K562 (cell line): ENCODE results near the gene TNNT3. TPM values are rescaled to one million over a fixed set of nuclear protein-coding genes. Genes with fewer than 3 reads are reported as not detected.

Source experiments
- ATAC-seq: fragments of 200-7000 bp; cut with Tn5 transposase; 3 replicates; pipeline ENCODE4 v1.9.1; 2020; ENCODE audit warnings: moderate library complexity
- BruUV-seq: library from RNA; stranded (reverse); fragments of 400-500 nt; replicated peaks from 2 replicates; lab custom pipeline; 2021; lab: Mats Ljungman, UMichigan
- CTCF ChIA-PET: fragments of 300-600 bp; formaldehyde crosslinking; extraction: SDS; loops from one replicate; lab custom pipeline; 2021; ENCODE audit warnings: low intra/inter-chr PET ratio; lab: Yijun Ruan, JAX
- POLR2A ChIA-PET: fragments of 300-600, 350-650 bp; sonication (Branson Sonifier 250); formaldehyde crosslinking; extraction: SDS; loops from one replicate; lab custom pipeline; 2021; ENCODE audit warnings: antibody characterized with exemption, inconsistent platforms; lab: Yijun Ruan, JAX
- DNase-seq, 4 experiments: peaks; one replicate each; pipeline versions ENCODE4 v3.0.0 to v3.0.0-alpha.2; 2011 to 2018; ENCODE audit warnings: low spot score in 3 of 4, mixed read lengths in 3 of 4; ENCODE audit errors: extremely low read depth in 1 of 4
- FAIRE-seq: peaks from 2 replicates; lab custom pipeline; 2011; peaks lifted over from hg19 to GRCh38; lab: Jason Lieb, UNC
- H2AFZ ChIP-seq: 2 replicates; pipeline ENCODE4 v1.6.0; 2011; ENCODE audit warnings: low read depth, low read length, control low read depth, inconsistent platforms
- H3K27ac ChIP-seq: fragments of 200-600 bp; 3 replicates; pipeline ENCODE4 v1.8.0; 2011; ENCODE audit warnings: low read depth, mild to moderate bottlenecking, control low read depth, inconsistent platforms, low read length, moderate library complexity, mixed read lengths; ENCODE audit errors: extremely low read depth
- H3K27me3 ChIP-seq, 2 experiments: fragments of 300-600 bp in 1 of 2; 2 replicates in 1 of 2; 3 replicates in 1 of 2; pipeline versions ENCODE4 v1.6.0 to v1.8.0; 2011; ENCODE audit warnings: inconsistent platforms in 2 of 2, low read length in 2 of 2, mild to moderate bottlenecking in 1 of 2, mixed read lengths in 1 of 2, moderate library complexity in 1 of 2; ENCODE audit not compliant: control insufficient read depth in 2 of 2, insufficient read depth in 2 of 2
- H3K36me3 ChIP-seq: fragments of 300-600 bp; 3 replicates; pipeline ENCODE4 v1.8.0; 2011; ENCODE audit warnings: mild to moderate bottlenecking, low read length, inconsistent platforms; ENCODE audit not compliant: control insufficient read depth, insufficient read depth
- H3K4me1 ChIP-seq, 2 experiments: fragments of 200-600 bp in 1 of 2; replicated peaks in 1 of 2; 2 replicates in 1 of 2; 3 replicates in 1 of 2; pipeline versions ENCODE4 v1.5.1 to v1.8.0; 2011; ENCODE audit warnings: inconsistent platforms in 2 of 2, low read length in 2 of 2, mild to moderate bottlenecking in 1 of 2, mixed read lengths in 1 of 2, moderate library complexity in 1 of 2; ENCODE audit not compliant: control insufficient read depth in 2 of 2, insufficient read depth in 2 of 2
- H3K4me2 ChIP-seq: 2 replicates; pipeline ENCODE4 v1.6.1; 2011; ENCODE audit warnings: low read length, control low read depth, inconsistent platforms, mixed read lengths; ENCODE audit not compliant: insufficient read depth
- H3K4me3 ChIP-seq: fragments of 200-600 bp; sonication (generic), shearing (Covaris generic); 2 replicates; pipeline ENCODE4 v1.5.1; 2016; ENCODE audit warnings: control low read depth, inconsistent platforms
- H3K79me2 ChIP-seq: fragments of 200-600 bp; 3 replicates; pipeline ENCODE4 v1.8.0; 2011; ENCODE audit warnings: low read length, inconsistent platforms; ENCODE audit not compliant: control insufficient read depth, insufficient read depth
- H3K9ac ChIP-seq, 2 experiments: 2 replicates each; pipeline versions ENCODE4 v1.6.0 to v1.6.1; 2011; ENCODE audit warnings: low read depth in 2 of 2, low read length in 2 of 2, control low read depth in 1 of 2, inconsistent platforms in 1 of 2, mild to moderate bottlenecking in 1 of 2, mixed read lengths in 1 of 2; ENCODE audit not compliant: insufficient read depth in 1 of 2
- H3K9me1 ChIP-seq: one replicate; pipeline ENCODE4 v1.6.0; 2011; ENCODE audit warnings: inconsistent platforms, mild to moderate bottlenecking, low read length, moderate library complexity; ENCODE audit not compliant: control insufficient read depth, insufficient read depth
- H3K9me3 ChIP-seq: replicated peaks from 2 replicates; pipeline ENCODE4 v1.5.1; 2011; ENCODE audit warnings: low read depth, low read length, inconsistent platforms; ENCODE audit not compliant: control insufficient read depth, insufficient read depth
- H4K20me1 ChIP-seq: replicated peaks from 2 replicates; pipeline ENCODE4 v1.6.1; 2011; ENCODE audit warnings: low read length, inconsistent platforms, mixed read lengths; ENCODE audit not compliant: control insufficient read depth, insufficient read depth
- CBX8 ChIP-seq: fragments of 200-600 bp; sonication (generic); IDR thresholded peaks from 2 replicates; pipeline ENCODE4 v1.6.1; 2012; ENCODE audit warnings: borderline replicate concordance, mixed run types, low read depth, mild to moderate bottlenecking, moderate library complexity, mixed read lengths, low read length, control low read depth, inconsistent platforms; ENCODE audit not compliant: poor library complexity, severe bottlenecking; ENCODE audit errors: extremely low read depth
- FOXJ3 ChIP-seq: sonication (generic); formaldehyde crosslinking; IDR thresholded peaks from 2 replicates; pipeline ENCODE4 v1.4.0; 2020; ENCODE audit warnings: mild to moderate bottlenecking, missing genetic modification reagents
- HEY1 ChIP-seq: fragments of 250-450 bp; sonication (Bioruptor Pico); IDR thresholded peaks from 2 replicates; pipeline ENCODE4 v1.5.0; 2020; ENCODE audit warnings: mild to moderate bottlenecking, moderate library complexity, borderline replicate concordance
- NBN ChIP-seq: fragments of 450-650 bp; IDR thresholded peaks from 2 replicates; pipeline ENCODE4 v1.6.1; 2016; ENCODE audit warnings: low read depth, mild to moderate bottlenecking
- SRSF7 ChIP-seq: fragments of 200-400 bp; formaldehyde crosslinking; optimal IDR thresholded peaks from 2 replicates; pipeline ENCODE3; 2017; ENCODE audit warnings: mild to moderate bottlenecking, low read depth, low read length
- ZNF395 ChIP-seq: fragments of 200-800 bp; sonication (Bioruptor generic); IDR thresholded peaks from 2 replicates; pipeline ENCODE4 v1.6.1; 2017; ENCODE audit warnings: missing genetic modification characterization, missing compliant biosample characterization
- WGBS: fragments of 100-300 bp; shearing (Covaris generic); methylation state at CpG from one replicate; pipeline ENCODE4 v1.1.6; 2016; ENCODE audit warnings: low coverage, mixed read lengths; ENCODE audit not compliant: insufficient coverage; ENCODE audit errors: missing lambda C conversion rate; 5-methylcytosine and 5-hydroxymethylcytosine counted together
- in situ Hi-C: fragments of 300-500 bp; cut with MboI; formaldehyde crosslinking; loops from 4 replicates; pipeline ENCODE4 v1.15.0; 2018; ENCODE audit warnings: inconsistent platforms, mixed read lengths
- intact Hi-C: fragments of 100-400 bp; cut with micrococcal nuclease; formaldehyde crosslinking; loops from 2 replicates; pipeline ENCODE4 v1.14.2; 2022
- polyA plus RNA-seq, 8 experiments: library from polyadenylated mRNA; depleted of rRNA in 4 of 8; stranded (reverse) in 5 of 8; unstranded in 3 of 8; fragments of >200 nt; fragmentation: Nextera tagmentation in 2 of 8; fragmentation: Illumina TruSeq in 1 of 8; extraction: Ambion mirVana in 2 of 8; extraction: Trizol in 1 of 8; gene quantifications; 2 replicates each; pipeline versions ENCODE4 v1.2.1 to v1.2.3, GENCODE V29; 2011 to 2014; ENCODE audit warnings: inconsistent platforms in 1 of 8, missing spikeins in 1 of 8
- total RNA-seq, 7 experiments: library from RNA; depleted of rRNA in 6 of 7; stranded (reverse); fragments of >200 nt in 6 of 7; fragmentation: Illumina TruSeq in 2 of 7; extraction: Trizol in 2 of 7; gene quantifications; 2 replicates each; pipeline versions ENCODE4 v1.2.1 to v1.2.3, GENCODE V29; 2011 to 2021; ENCODE audit warnings: low replicate concordance in 1 of 7

TNNT3 gene
- total and polyA plus RNA-seq, 9 of the 15 experiments (the other 6 are each of a cell fraction or from before 2014, with no cell fraction given), result 0.10 TPM; not detected in 8

GRCh38 chr11:1906181-1906580 lies 13.3 kb upstream of the TNNT3 start:
- H3K27me3 ChIP-seq, result peaks cover 49 to 55% of the 10 kb centered on the region in 2 experiments
- H3K4me1 ChIP-seq, result no peaks in the 10 kb centered on the region
- no peaks in the 10 kb centered on the region for H4K20me1 ChIP-seq
- H3K4me2 ChIP-seq, result no peak overlapping the region
- POLR2A ChIA-PET, result interaction anchor here (1.0 to 1.2 kb wide), 2 partner anchors 9 to 68 kb away, joined by 4 to 5 read pairs; no protein-coding TSS in a partner anchor
- H3K9me1 ChIP-seq, result no peaks in the 10 kb centered on the region
- no peak overlapping the region for H3K27ac ChIP-seq
- no peak for FAIRE-seq
- no peak overlapping the region for H3K9ac ChIP-seq
- ATAC-seq, result no peak
- TF ChIP-seq SRSF7, result no peak
- TF ChIP-seq NBN, result no peak
- peak; percentile 75 for TF ChIP-seq CBX8
- no peak for TF ChIP-seq HEY1
- no peak for TF ChIP-seq FOXJ3 (CRISPR knock-in tag)
- TF ChIP-seq ZNF395 (CRISPR knock-in tag), result no peak
- BruUV-seq, result no TSS peak
- CTCF ChIA-PET, result no interaction called here
- no peak overlapping the region for H2AFZ ChIP-seq
- intact Hi-C loops (no loop called here), in situ Hi-C loops (no loop called here)
- 0% methylated on average over 5 of the region's 5 CpGs for WGBS
- H3K36me3 ChIP-seq, result no peaks in the 10 kb centered on the region
- no peaks in the 10 kb centered on the region for H3K9me3 ChIP-seq
- H3K4me3 ChIP-seq, result no peak overlapping the region
- no peaks in the 10 kb centered on the region for H3K79me2 ChIP-seq
- DNase-seq, result no peak
